ENCODE data around the gene POLR2M. TPM values are rescaled to one million over a fixed set of nuclear protein-coding genes. Genes with fewer than 3 reads are reported as not detected.

POLR2M gene
- total RNA-seq, 4 donors from 2014 or later = 95.2 to 1,545 (median 900) TPM

DNA sequence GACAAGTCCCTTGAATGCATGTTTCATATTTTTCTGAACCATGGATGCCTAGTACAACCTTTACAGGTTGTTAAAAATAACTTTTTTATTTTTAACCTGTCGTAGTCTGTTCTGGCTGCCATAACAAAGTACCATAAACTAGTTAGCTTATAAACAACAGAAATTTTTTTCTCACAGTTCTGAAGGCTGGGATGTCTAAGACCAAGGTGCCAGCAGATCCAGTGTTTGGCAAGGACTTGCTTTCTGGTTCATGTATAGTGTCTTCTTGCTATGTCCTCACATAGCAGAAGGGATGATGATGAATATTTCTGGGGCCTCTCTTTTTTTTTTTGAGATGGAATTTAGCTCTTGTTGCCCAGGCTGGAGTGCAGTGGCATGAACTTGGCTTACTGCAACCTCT, 23.0 kb upstream of the POLR2M start:
- peaks cover 0 to 3% of the 10 kb centered on the region in 2 donors for H3K4me1 ChIP-seq

DNA sequence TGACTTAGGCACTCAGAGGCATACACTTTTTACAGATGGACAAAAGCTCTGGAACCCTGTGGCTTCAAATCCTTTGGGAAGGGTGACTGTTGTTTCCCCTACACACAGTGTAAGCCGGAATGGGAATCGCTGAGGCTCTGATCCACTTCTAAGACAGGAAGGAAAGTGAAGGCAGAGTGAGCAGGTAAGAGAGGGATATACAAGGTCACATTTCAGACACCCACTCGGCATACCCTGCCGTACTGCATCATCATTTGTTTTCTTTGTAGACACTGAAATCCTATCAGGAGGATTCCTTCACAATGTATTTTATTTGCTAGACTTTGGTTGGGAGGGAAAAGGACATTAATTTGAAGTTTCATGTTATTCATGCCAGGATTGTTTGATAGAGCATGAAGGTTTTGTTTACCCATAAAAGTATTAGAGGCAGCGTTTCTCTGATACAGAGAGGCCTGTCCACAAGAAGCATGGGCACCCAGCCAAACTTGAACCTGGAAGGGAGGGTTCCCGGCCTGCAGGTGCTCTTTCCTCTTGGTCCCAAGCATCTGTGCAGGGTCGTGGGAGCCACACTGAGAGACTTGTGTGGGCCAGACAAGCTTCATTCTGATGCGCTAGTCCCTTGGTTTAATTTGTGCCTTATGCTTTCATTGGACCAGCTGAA, 21.9 kb upstream of the POLR2M start:
- DNase-seq = peak; percentile 38 to 50
- H3K27ac ChIP-seq = peak overlapping the region; percentile 79 to 87
- TF ChIP-seq POLR2A (IDR thresholded peaks at IDR 0.05) = no peak
- TF ChIP-seq, protein P1, sequence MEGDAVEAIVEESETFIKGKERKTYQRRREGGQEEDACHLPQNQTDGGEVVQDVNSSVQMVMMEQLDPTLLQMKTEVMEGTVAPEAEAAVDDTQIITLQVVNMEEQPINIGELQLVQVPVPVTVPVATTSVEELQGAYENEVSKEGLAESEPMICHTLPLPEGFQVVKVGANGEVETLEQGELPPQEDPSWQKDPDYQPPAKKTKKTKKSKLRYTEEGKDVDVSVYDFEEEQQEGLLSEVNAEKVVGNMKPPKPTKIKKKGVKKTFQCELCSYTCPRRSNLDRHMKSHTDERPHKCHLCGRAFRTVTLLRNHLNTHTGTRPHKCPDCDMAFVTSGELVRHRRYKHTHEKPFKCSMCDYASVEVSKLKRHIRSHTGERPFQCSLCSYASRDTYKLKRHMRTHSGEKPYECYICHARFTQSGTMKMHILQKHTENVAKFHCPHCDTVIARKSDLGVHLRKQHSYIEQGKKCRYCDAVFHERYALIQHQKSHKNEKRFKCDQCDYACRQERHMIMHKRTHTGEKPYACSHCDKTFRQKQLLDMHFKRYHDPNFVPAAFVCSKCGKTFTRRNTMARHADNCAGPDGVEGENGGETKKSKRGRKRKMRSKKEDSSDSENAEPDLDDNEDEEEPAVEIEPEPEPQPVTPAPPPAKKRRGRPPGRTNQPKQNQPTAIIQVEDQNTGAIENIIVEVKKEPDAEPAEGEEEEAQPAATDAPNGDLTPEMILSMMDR (IDR thresholded peaks at IDR 0.05) = no peak
- no peaks in the 10 kb centered on the region for H3K9me3 ChIP-seq
- H3K4me1 ChIP-seq = peaks cover 0 to 3% of the 10 kb centered on the region in 2 donors
- H3K27me3 ChIP-seq = no peaks in the 10 kb centered on the region
- H3K36me3 ChIP-seq = no peaks in the 10 kb centered on the region
- H3K4me3 ChIP-seq = no peak overlapping the region
- intact Hi-C loops (cut with DNase I; ENCODE audit: low total_unique reads) = no loop called here

More for the DNA sequence above, 23.0 kb upstream of the POLR2M start:
- peak overlapping the region; percentile 79 to 87 for H3K27ac ChIP-seq
- H3K36me3 ChIP-seq = no peaks in the 10 kb centered on the region
- DNase-seq = no peak
- H3K4me3 ChIP-seq = no peak overlapping the region
- intact Hi-C loops (cut with DNase I; ENCODE audit: low total_unique reads) = no loop called here
- H3K27me3 ChIP-seq = no peaks in the 10 kb centered on the region
- TF ChIP-seq POLR2A (IDR thresholded peaks at IDR 0.05) = no peak
- TF ChIP-seq, protein P1 (IDR thresholded peaks at IDR 0.05) = no peak
- no peaks in the 10 kb centered on the region for H3K9me3 ChIP-seq

DNA sequence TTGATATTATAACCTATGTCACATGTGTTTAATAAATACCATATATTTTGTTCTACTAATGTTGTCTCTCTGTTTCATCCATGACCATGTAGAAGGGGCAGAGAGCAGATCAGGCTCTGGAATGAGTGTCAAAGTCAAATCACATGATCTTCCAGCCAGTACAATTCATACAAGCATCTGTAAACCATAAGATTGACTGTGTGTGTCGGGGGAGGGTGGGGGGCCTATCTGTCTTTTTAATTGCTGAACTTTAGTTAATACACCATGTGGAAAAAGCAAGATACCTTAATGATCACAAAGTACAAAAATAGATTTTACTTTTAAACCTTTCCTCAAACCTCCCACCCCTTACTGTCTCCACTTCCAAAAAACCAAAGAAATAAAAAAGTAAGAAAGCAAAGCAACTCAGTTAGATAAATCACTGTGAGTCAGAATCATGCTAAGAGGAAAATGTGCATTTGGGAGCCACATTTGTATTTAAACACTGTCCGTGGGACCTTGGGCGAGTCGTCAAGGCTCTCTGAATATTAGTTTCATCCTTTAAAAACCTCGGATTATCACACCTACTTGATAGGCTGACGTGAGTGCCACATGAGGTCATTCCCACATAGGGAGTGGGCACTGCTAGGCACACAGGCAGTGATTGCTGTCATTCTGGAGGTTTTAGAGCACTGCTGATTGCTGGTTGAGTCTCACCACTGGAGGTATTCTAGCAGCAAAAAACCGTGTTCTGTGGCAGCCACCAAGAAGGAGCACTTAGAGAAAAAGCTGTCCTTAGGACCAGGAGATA, 21.0 kb upstream of the POLR2M start:
- Histone ChIP-seq H3K36me3 (no peaks in the 10 kb centered on the region), H3K27ac (peak overlapping the region; percentile 79 to 87), H3K4me1 (peaks cover 0 to 3% of the 10 kb centered on the region in 2 donors), H3K27me3 (no peaks in the 10 kb centered on the region), H3K9me3 (no peaks in the 10 kb centered on the region), H3K4me3 (peak overlapping the region in 1 of 2 donors; percentile 2)
- DNase-seq = peak in 1 of 2 donors; percentile 54
- intact Hi-C loops (cut with DNase I; ENCODE audit: low total_unique reads) = no loop called here
- TF ChIP-seq POLR2A (IDR thresholded peaks at IDR 0.05) = no peak
- TF ChIP-seq, protein P1 (IDR thresholded peaks at IDR 0.05) = no peak

DNA sequence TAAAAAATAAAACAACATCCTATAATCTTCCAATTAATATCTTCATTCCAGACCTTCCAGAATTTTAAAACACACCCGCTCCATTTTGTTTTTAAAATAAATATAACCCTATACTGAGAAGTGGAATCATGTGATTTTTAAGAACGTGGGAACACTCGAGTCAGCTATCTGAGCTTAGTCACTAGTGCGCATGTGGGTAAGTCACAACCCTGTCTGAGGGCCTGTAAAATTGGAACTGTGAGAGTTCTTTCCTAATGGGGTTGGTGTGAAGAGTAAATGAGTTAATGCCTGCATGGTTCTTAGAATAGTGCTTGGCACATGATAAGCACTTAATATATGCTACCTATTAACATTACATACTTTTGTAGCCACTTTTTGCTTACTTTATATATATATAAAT, 19.9 kb upstream of the POLR2M start:
- intact Hi-C loops (cut with DNase I; ENCODE audit: low total_unique reads) = no loop called here
- Histone ChIP-seq H3K27ac (peak overlapping the region; percentile 79 to 87), H3K36me3 (no peaks in the 10 kb centered on the region), H3K4me3 (no peak overlapping the region), H3K27me3 (no peaks in the 10 kb centered on the region), H3K9me3 (no peaks in the 10 kb centered on the region), H3K4me1 (peaks cover 5 to 6% of the 10 kb centered on the region in 2 donors)
- DNase-seq = no peak
- TF ChIP-seq, protein P1 (IDR thresholded peaks at IDR 0.05) = no peak
- TF ChIP-seq POLR2A (IDR thresholded peaks at IDR 0.05) = no peak

All from uterus (tissue), 4 donors.